ENCODE measurements around the gene FFAR3.
"Not testable (repeated sequence)": the region's sequence is repeated elsewhere in the genome, so short reads cannot be mapped to it uniquely, and the experiment has no call there.

Gene FFAR3

GRCh38 chr19:35388277-35389054, 30.2 kb downstream of the FFAR3 start:
- DNase-seq, result peak in 1 of 42 donors; percentile 17

GRCh38 chr19:35389192-35389861, 31.1 kb downstream of the FFAR3 start:
- DNase-seq, result peak in 2 of 42 donors; percentile 25 to 32
- intact Hi-C loops (cut with DNase I), result no loop called here

More at GRCh38 chr19:35388277-35389054, 30.2 kb downstream of the FFAR3 start:
- intact Hi-C loops (cut with DNase I), result no loop called here

- peak in 1 of 42 donors; percentile 27 for DNase-seq
- intact Hi-C loops (cut with DNase I), result no loop called here
Observed at GRCh38 chr19:35392742-35393715, 34.8 kb downstream of the FFAR3 start.

- DNase-seq, result peak in 32 of 42 donors; percentile 4 to 52 (median 21)
Observed at GRCh38 chr19:35395382-35396199, 37.3 kb downstream of the FFAR3 start.

GRCh38 chr19:35396240-35396885, 38.1 kb downstream of the FFAR3 start:
- intact Hi-C loops (cut with DNase I), result no loop called here
- DNase-seq, result no peak

More at GRCh38 chr19:35395382-35396199, 37.3 kb downstream of the FFAR3 start:
- intact Hi-C loops (cut with DNase I), result no loop called here

GRCh38 chr19:35397064-35397463, 38.8 kb downstream of the FFAR3 start:
- DNase-seq, result no peak
- intact Hi-C loops (cut with DNase I), result no loop called here

GRCh38 chr19:35398570-35398969, 40.3 kb downstream of the FFAR3 start:
- no peak for DNase-seq
- intact Hi-C loops (cut with DNase I), result no loop called here

GRCh38 chr19:35399231-35399630, 41.0 kb downstream of the FFAR3 start:
- intact Hi-C loops (cut with DNase I), result no loop called here
- no peak for DNase-seq

- intact Hi-C loops (cut with DNase I), result no loop called here
- no peak for DNase-seq
Observed at GRCh38 chr19:35399948-35400772, 41.9 kb downstream of the FFAR3 start.

GRCh38 chr19:35400773-35401100, 42.5 kb downstream of the FFAR3 start:
- no peak for DNase-seq
- intact Hi-C loops (cut with DNase I), result no loop called here

- DNase-seq; intact Hi-C loops (cut with DNase I): not testable (repeated sequence)
Observed at GRCh38 chr19:35401416-35401815, 43.2 kb downstream of the FFAR3 start.

GRCh38 chr19:35403116-35403760, 45.0 kb downstream of the FFAR3 start:
- DNase-seq, result no peak

GRCh38 chr19:35404879-35405622, 46.8 kb downstream of the FFAR3 start:
- DNase-seq, result peak in 2 of 42 donors; percentile 7 to 45
- intact Hi-C loops (cut with DNase I), result no loop called here

More at GRCh38 chr19:35403116-35403760, 45.0 kb downstream of the FFAR3 start:
- intact Hi-C loops (cut with DNase I), result no loop called here

- no peak for DNase-seq
- intact Hi-C loops (cut with DNase I), result no loop called here
Observed at GRCh38 chr19:35407619-35408018, 49.4 kb downstream of the FFAR3 start.

GRCh38 chr19:35408284-35409171, 50.3 kb downstream of the FFAR3 start:
- no peak for DNase-seq
- intact Hi-C loops (cut with DNase I), result no loop called here

Measured in head of caudate nucleus (tissue), 42 donors.